Activated CD4-positive, alpha-beta T cell treated with anti-CD3 and anti-CD28 coated beads, Interleukin-2, amount 50 U/mL, for 1 hour (primary cell): Measurements from ENCODE around the gene JUND.

Experiments used
- DNase-seq: peaks from one replicate; pipeline ENCODE4 v3.0.0-alpha.2; 2020

JUND gene

DNA sequence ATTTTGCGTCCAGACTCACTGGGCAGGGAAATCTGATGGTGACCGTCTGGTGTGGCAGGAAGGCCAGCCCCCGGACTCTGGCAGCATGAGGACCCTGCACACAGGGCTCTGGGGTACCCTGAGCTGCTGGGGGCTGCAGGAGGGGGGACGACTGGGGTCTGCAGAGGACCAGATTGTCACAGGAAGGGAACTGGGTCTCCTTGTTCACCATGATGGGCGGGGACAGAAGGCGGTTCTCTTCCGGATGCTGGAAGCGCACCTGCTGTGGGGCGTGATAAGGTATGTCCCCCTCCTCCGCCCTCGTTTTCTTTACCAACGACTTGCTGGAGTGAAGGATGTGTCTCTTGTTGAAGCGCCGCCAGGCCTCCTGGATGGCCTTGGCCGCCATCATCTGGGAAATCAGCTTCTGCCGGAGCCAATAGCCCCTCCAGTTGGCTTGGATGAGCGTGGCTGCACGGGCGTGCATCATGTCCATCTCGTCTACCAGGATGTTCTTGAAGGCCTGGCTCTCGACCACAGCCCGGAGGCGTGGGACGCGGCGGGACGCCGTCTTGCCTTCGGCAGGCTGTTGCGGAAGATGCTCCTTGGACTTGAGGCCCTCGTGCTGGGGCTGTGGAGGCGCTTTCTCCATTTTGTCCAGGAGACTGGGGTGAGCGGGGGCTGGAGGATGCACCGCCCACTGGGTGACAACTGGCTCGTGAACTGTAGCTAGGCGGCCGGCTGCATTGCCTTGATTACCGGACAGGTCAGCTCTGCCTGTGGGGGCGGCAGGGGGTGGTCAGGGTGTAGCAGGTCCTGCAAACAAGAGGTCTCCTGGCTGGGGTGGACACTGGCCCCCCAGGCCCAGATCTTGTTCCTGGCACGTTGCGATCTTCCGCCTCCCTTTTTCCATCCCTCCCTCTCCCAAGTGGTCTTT is 14.4 kb downstream of the JUND start:
- no peak for DNase-seq

GRCh38 chr19:18265582-18265981 is 15.8 kb downstream of the JUND start:
- no peak for DNase-seq

GRCh38 chr19:18264971-18265540 is 16.4 kb downstream of the JUND start:
- DNase-seq = no peak

- no peak for DNase-seq
These were observed 17.1 kb downstream of the JUND start for GRCh38 chr19:18264137-18264854.

- no peak for DNase-seq
These were observed 17.9 kb downstream of the JUND start for GRCh38 chr19:18263324-18264136.

DNA sequence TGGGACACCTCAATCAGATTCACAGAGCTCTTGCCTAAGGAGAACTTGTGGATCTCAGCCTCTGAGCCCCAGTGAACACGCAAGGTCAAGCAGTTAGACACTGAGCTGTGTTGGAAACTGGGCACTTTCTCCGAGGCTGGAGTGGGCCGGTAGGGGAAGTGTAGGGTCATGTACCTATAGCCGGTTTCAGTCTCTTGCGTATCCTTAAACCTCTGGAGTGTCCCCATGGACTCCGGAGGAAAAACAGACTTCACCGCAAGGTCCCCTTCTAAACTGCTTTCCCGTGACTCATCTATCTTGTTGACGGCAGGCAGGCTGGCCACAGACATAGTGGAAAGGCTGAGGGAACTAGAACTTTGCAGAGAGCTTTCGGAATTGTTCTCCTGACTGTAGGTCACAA is 18.5 kb downstream of the JUND start:
- no peak for DNase-seq

- DNase-seq = no peak
These were observed 19.3 kb downstream of the JUND start for GRCh38 chr19:18262144-18262543.

- no peak for DNase-seq
These were observed 19.9 kb downstream of the JUND start for GRCh38 chr19:18261474-18261873.

DNA sequence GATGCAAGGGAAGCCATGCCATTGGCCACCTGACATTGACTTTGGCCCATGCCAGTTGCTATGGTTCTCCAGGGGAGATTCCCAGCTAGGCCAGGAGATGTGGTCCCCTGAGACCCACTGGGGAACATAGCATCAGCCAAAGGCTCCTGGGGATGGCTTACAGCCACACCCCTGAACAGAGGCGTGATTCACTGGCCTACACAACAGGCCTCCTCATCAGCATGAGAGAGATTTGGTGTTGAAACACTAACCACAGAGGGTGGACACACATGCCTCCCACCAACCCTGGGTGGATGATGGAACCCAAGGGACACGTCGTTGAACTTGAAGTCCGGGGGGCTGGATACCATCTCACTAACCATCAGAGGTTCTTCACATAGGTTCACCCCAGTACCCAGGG is 21.5 kb downstream of the JUND start:
- DNase-seq = no peak

- DNase-seq = no peak
These were observed 23.6 kb downstream of the JUND start for GRCh38 chr19:18257503-18258470.

- no peak for DNase-seq
These were observed 26.6 kb downstream of the JUND start for GRCh38 chr19:18254546-18255503.

DNA sequence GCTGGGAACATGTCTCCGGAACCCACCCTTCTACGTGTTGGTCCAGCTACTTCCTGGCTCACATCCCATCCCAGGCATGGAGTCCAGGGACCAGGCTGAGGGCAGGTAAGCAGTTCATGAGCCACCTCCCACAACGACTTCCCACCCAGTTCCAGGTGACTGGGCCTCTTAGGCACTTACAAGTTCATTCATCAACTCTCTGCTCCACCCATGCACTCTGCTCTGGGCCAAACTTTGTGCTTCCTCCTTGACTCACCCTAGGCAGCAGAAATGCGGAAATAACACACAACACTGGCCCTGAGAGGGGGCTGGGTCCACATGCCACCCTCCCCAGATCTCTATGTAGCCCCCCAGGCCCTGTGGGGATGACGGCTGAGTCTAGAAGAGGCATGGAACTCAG is 27.7 kb downstream of the JUND start:
- DNase-seq = no peak

- DNase-seq = no peak
These were observed 28.3 kb downstream of the JUND start for GRCh38 chr19:18253130-18253529.

DNA sequence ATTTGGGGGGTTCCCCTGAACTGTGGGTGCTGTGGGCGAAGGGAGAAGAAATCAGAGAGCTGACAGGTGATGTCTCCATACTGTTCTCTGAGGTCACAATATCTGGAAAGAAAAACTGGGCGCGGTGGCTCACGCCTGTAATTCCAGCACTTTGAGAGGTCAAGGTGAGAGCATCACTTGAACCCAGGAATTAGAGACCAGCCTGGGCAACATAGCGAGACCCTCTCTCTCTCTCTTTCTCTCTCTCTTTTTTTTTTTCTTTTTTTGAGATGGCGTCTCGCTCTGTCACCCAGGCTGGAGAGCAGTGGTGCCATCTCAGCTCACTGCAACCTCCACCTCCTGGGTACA is 29.1 kb downstream of the JUND start:
- no peak for DNase-seq

DNA sequence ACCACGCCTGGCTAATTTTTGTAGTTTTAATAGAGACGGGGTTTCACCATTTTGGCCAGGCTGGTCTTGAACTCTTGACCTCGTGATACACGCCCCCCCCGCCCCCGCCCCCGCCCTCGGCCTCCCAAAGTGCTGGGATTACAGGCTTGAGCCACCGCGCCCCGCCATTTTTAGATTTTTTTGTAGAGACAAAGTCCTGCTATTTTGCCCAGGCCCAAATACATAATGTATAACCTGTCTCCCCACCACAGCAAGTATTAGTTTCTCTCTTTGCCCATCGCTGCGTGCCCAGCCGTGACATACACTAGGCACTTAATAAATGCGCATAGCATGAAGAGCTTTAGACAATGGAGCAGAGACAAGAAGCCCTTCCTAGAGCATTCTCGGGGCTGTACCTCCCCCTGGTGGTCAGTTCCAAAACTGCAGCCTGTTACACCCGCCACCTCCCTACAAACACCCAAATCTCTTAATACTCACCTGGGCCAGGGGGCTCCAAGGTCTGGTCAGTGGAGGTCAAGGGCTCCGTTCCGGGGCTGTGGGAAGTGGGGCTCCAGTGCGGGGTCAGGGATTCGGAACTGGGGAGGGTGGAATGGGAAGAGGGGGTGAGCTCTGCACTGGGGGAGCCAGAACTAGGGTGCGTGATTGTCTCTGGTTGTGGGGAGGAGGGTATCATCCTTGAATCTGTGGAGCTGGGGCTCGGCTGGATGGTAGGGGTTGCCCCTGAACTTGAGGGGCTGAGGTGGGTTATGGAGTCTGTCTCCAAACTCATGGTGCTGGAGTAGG is 29.6 kb downstream of the JUND start:
- DNase-seq = peak; percentile 84

DNA sequence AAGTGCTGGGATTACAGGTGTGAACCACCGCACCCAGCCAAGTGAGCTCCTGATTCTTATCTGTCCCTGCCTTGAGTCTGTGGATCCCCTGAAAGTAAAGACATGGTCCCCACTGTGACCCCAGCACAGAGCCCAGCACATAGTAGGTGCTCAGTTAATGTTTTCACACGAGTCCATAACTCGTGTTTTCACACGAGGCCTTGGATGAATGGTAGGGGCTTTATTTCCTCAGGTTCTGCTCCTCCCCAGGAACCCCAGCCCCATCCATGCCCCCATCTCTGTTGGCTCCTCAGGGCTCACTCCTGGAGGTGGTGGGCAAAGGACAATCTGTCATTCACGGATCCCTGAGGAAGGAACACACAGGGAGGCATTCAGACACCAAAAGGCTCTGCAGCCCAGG is 31.6 kb downstream of the JUND start:
- no peak for DNase-seq

DNA sequence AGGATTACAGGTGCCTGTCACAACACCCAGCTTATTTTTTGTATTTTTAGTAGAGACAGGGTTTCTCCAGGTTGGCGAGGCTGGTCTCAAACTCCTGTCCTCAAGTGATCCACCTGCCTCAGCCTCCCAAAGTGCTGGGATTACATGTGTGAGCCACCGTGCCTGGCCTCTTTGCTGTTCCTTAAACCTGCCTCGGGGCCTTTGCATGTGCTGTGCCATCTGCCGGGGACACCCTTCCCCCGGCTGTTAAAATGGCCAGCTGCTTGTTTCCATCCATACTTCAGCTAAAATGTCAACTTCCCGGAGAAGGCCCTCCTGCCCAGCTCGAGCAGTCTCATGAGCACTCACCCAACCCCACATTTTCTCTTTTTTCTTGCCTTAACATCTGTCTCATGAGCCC is 36.1 kb downstream of the JUND start:
- DNase-seq = no peak

DNA sequence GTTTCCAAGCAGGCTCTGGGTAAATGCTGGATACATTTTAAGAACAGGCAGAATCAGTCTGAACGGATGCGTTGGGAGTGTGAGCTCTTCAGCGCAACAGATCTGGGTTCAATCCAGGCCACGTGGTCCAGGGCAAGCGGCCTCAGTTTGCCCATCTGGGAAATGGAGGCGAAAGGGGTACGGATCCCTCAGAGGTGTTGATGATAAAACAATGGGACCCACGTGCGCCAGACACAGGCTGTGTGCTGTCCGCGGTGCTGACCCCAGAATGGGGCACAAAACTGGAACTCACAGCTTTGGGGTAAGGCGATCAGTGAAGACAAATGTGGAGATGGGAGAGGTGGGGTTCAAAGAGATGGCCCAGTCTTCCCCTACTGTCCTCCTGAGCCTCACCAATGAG is 42.1 kb downstream of the JUND start:
- DNase-seq = no peak

DNA sequence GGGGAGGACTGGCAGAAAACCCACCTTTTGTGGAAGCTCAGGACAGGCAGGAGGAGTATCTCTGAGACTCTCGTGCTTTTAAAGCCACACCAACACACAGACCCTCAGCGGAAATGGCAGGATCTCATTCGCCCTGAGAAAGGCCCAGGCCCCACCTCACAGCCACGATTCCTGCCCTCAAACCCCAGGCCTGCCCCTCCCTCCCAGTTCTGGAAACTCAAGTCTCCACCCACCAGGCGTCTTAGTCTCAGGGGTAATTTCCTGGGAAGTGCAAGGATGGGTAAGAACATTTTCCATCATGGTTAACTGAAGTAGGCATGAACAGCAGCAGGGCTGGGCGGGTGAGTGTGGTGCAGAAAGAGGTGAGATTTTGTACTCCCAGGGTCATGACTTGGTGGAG is 47.2 kb downstream of the JUND start:
- no peak for DNase-seq
